Upper lobe of left lung (tissue), 4 donors: Measurements from ENCODE around the gene TMEM91.

Experiments used
- EP300 ChIP-seq, 4 donors: sonication (generic); formaldehyde crosslinking; IDR thresholded peaks; one replicate each; pipeline ENCODE4 v1.5.1; 2017; ENCODE audit warnings: antibody characterized with exemption in 4 of 4, control low read depth in 2 of 4
- POLR2A ChIP-seq, 4 donors: fragments of 450-650 bp; IDR thresholded peaks; one replicate each; pipeline ENCODE4 v1.5.1; 2016 to 2017; ENCODE audit warnings: antibody characterized with exemption in 4 of 4, mild to moderate bottlenecking in 2 of 4
- POLR2AphosphoS5 ChIP-seq, 2 donors: sonication (generic); formaldehyde crosslinking; IDR thresholded peaks; one replicate each; pipeline ENCODE4 v1.5.1; 2017; ENCODE audit warnings: antibody characterized with exemption in 2 of 2
- TF ChIP-seq, protein P1 (sequence below), 6 experiments: fragments of 450-650 bp in 4 of 6; fragments of 200-600 bp in 2 of 6; sonication (generic) in 2 of 6; IDR thresholded peaks; one replicate each; pipeline ENCODE4 v1.5.1; 2016 to 2019; ENCODE audit warnings: antibody characterized with exemption in 6 of 6

DNA sequence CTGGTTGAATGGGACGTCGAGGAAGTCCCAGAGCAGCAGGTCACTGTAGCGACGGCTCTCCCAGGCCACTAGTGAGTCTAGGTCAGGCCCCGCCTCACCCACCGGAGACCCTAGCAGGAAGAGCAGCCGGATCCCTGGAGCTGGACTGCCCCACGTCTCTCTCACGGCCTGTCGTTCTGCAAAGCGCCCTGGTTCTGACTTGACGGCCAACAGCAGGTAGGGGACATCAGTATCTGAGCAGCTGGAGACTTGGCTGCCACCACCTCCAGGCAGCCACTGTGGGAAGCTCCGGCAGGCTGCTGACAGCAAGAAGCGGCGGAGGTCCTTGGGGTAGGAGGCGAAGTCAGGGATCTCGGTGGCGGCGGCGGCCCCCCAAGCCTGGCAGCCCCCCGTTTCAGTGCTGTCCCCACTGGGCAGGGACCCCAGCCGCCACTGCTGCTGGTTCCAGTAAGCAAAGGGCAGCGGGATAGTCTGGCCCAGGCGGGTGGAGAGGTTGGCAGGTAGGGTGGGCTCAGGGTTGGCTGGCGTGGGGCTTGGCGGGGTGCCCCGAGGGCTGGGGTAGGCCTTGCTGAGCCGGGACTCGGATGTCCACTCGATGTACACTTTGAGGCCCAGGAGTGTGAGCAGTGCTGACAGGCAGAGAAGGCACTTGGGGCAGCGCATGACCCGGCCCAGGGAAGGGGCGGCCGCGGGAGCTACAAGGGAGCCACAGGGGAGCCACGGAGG is 49.9 kb downstream of the TMEM91 start:
- TF ChIP-seq, protein P1, sequence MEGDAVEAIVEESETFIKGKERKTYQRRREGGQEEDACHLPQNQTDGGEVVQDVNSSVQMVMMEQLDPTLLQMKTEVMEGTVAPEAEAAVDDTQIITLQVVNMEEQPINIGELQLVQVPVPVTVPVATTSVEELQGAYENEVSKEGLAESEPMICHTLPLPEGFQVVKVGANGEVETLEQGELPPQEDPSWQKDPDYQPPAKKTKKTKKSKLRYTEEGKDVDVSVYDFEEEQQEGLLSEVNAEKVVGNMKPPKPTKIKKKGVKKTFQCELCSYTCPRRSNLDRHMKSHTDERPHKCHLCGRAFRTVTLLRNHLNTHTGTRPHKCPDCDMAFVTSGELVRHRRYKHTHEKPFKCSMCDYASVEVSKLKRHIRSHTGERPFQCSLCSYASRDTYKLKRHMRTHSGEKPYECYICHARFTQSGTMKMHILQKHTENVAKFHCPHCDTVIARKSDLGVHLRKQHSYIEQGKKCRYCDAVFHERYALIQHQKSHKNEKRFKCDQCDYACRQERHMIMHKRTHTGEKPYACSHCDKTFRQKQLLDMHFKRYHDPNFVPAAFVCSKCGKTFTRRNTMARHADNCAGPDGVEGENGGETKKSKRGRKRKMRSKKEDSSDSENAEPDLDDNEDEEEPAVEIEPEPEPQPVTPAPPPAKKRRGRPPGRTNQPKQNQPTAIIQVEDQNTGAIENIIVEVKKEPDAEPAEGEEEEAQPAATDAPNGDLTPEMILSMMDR (IDR thresholded peaks at IDR 0.05) = no peak
- TF ChIP-seq POLR2A (IDR thresholded peaks at IDR 0.05) (no peak), EP300 (IDR thresholded peaks at IDR 0.05) (no peak), POLR2AphosphoS5 (IDR thresholded peaks at IDR 0.05) (no peak)
